GM12864 (cell line): ENCODE measurements around the gene LRFN2.

Experiments
- DNase-seq: peaks from one replicate; pipeline ENCODE4 v3.0.0-alpha.2; 2011; ENCODE audit warnings: low read depth
- H3K4me3 ChIP-seq: 2 replicates; pipeline ENCODE4 v1.5.1; 2011; ENCODE audit warnings: mild to moderate bottlenecking, low read depth, low read length, control low read depth
- TF ChIP-seq, protein P1 (sequence below): IDR thresholded peaks from 2 replicates; pipeline ENCODE4 v1.5.1; 2011; ENCODE audit warnings: low read depth, mild to moderate bottlenecking, moderate library complexity, low read length, control low read depth, inconsistent platforms; ENCODE audit errors: missing control alignments

The LRFN2 gene

DNA sequence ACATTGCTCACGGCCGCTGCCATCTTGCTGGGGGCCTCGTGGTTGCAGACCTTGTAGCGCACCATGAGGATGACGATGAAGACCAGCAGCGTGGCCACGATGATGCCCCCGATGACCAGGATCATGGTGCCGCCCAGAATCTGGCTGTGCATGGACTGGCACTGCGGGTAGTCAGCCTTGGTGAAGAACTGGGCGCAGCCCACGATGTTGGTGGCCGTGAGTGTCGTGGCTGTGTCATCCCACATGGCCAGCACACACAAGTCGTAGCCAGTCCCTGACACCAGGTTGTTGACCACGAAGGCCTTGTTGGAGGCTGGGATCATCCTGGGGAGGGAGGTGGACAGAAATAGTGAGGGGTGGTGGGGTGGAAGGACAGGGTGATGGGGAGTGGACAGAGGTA, 194.6 kb downstream of the LRFN2 start:
- TF ChIP-seq, protein P1, sequence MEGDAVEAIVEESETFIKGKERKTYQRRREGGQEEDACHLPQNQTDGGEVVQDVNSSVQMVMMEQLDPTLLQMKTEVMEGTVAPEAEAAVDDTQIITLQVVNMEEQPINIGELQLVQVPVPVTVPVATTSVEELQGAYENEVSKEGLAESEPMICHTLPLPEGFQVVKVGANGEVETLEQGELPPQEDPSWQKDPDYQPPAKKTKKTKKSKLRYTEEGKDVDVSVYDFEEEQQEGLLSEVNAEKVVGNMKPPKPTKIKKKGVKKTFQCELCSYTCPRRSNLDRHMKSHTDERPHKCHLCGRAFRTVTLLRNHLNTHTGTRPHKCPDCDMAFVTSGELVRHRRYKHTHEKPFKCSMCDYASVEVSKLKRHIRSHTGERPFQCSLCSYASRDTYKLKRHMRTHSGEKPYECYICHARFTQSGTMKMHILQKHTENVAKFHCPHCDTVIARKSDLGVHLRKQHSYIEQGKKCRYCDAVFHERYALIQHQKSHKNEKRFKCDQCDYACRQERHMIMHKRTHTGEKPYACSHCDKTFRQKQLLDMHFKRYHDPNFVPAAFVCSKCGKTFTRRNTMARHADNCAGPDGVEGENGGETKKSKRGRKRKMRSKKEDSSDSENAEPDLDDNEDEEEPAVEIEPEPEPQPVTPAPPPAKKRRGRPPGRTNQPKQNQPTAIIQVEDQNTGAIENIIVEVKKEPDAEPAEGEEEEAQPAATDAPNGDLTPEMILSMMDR, result no peak
- DNase-seq, result no peak
- no peak overlapping the region for H3K4me3 ChIP-seq

DNA sequence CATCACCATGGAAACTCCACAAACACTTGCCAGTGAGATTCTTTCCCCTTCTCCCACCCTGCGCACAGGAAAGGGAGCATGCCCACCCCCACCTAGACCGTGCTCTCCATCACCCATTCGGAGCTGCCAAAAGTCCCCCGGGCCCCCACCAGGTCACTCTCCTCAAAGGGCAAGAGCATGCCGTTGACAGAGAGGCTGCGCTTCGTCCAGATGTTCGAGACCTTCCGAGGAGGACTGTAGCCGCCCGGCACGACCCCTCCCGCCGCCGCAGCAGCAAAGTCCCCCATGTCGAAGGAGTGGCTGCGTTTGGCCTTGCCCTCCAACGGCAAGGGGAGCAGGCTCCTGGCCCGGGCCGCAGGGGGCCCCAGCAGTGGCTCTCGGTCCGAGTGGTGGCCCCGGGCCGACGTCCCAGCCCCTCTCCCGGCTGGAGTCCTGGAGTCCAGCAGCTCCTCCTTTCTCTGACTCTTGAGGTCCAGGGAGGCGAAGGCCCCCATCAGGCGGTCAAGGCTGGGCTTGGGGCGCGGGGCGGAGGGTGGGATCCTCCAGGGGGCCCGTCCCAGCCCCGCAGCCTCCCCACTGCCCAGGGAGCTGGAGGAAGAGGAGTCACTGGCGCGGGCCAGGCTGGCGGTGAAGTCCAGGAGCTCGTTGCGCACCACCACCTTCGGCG, 195.2 kb downstream of the LRFN2 start:
- DNase-seq, result no peak
- no peak overlapping the region for H3K4me3 ChIP-seq
- TF ChIP-seq, protein P1, result no peak

DNA sequence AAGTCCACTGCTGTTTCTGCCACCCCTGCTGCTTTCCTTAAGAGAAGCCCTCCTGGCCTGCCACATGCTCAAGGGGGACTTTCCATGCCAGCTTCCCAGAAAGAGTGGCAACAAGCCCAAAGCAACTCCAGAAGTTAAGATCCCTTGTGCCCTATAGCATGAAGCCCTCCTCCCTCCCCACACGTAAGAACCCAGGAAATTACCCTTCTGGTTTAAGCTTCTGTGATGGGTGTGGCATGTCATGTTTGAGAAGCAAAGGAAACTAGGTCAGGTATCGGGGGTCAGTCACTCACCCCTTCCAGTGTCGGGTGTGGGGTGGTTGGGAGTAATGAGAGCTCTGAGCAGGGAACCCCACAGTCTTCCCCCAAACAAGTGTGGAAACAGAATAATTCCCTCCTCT, 196.1 kb downstream of the LRFN2 start:
- TF ChIP-seq, protein P1, result no peak
- H3K4me3 ChIP-seq, result no peak overlapping the region
- no peak for DNase-seq

DNA sequence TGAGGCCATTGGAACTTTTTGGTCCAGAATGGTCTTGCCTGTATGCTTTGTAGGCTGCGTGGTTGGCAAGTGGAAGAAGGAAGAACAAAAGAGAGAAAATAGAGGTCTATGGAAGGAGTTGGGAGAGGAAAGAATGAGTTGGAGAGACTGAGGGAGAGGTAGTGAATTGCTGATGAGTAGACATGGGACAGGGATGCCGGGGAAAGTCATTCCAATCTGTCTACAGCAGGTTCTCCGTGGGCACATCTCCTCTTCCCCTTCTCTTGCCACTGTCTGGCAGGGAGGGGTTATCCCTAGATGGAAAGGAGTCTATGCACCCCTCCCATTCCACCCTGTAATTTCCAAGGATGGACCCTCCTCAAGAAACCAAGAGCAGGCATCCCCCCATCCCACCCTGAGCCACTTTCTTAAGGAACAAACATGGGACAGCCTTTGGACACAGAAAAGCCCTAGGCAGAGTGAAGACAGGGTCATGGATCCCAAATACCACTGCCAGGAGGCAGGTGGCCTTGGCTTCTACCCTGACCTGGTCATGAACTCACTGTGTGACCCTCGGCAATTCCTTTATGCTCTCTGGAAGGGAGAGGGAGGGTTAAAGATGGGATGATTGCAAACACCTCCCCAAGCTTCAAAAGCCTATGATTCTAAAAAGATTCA, 196.9 kb downstream of the LRFN2 start:
- TF ChIP-seq, protein P1, result no peak
- H3K4me3 ChIP-seq, result no peak overlapping the region
- no peak for DNase-seq

DNA sequence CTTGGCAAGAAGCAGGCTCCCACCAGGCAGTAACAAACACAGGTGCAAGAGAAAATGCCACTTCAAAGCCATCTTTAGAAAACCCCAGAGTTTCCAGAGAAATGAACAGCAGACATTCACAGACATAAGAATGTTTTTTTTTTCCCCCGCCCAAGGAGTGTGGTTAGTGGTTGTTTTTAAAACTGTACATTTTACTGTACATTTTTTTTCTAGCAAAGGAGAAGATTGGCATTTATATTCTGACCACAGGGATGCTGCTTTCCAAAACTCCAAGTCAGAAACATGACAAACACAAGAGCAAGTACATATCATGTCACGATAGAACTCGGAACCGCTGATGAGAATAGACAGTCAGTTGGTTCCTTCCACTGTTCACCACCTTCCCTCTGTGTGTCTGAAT, 197.9 kb downstream of the LRFN2 start:
- TF ChIP-seq, protein P1, result no peak
- no peak overlapping the region for H3K4me3 ChIP-seq
- no peak for DNase-seq

DNA sequence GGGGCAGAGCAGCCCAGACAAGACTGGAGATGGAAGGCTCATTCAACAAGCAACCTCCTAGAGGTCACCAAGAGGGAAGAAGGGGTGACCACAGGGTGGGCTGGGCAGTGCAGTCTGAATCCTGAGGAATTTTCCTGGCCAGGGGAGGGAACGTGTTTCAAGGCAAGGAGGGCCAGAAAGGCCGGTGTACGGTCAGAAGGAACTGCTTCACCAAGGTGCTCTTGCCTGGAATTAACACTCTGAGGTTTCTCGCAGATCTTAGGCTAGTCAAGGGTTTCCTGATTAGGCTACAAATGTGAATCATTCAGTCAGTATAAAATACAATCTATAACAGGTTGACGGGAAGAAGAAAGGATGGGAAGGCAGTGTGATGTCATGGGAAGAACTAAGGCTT, 199.3 kb downstream of the LRFN2 start:
- TF ChIP-seq, protein P1, result no peak
- no peak for DNase-seq
- no peak overlapping the region for H3K4me3 ChIP-seq

DNA sequence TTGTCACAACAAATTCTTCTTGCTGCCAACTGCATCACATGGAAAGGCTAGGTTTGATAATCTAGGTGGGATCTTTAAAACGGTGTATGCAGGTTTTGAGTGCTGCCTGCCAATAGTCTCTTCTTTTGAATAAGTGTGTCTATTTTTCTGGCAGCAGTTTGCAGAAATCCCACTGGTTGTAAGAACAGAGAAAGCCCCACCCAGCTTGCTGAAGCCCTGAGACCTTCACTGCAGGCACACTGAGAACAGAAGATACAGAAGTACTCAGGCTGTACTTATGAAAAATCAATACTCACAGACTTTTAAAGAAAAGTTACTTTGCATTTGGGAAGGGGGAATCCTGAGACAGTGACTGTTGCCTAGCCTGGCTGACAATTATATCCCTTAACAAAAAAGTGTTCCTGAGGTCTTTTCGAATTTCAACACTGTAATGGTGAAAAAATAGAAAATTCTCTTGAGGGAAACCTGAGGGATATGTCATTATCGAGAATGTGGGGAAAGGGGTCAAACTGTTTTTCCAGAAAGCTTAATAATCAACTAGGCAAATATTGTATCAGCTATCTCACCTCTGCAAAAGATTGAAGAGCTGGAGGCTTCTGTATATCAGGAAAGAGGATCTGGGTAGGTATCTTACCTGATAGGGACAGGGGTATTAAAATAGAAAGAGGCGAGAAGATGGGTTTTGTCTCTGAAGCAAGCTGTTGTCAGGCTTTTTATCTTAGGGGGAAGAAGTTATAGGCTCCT, 199.9 kb downstream of the LRFN2 start:
- H3K4me3 ChIP-seq, result no peak overlapping the region
- TF ChIP-seq, protein P1, result no peak
- DNase-seq, result no peak
